Cardiac fibroblast (primary cell): Measurements from ENCODE around the gene DNAJB14.
A peak's percentile ranks its signal among the peaks of the same experiment; 100 is the strongest.
"Not testable (repeated sequence)": the region's sequence is repeated elsewhere in the genome, so short reads cannot be mapped to it uniquely, and the experiment has no call there.

Experiments used
- DNase-seq, 2 donors: peaks; one replicate each; pipeline versions ENCODE4 v3.0.0 to v3.0.0-alpha.2; 2010; ENCODE audit warnings: low read depth in 2 of 2
- H3K4me3 ChIP-seq, 2 donors: replicated peaks in 1 of 2; 1 replicate in 1 of 2; 2 replicates in 1 of 2; pipeline ENCODE4 v1.5.1; 2011; ENCODE audit warnings: low read depth in 2 of 2, low read length in 2 of 2, mild to moderate bottlenecking in 2 of 2, moderate library complexity in 1 of 2
- CTCF ChIP-seq: IDR thresholded peaks from one replicate; pipeline ENCODE4 v1.5.1; 2011; ENCODE audit warnings: low read depth, mild to moderate bottlenecking, low read length, inconsistent platforms

The DNAJB14 gene

DNA sequence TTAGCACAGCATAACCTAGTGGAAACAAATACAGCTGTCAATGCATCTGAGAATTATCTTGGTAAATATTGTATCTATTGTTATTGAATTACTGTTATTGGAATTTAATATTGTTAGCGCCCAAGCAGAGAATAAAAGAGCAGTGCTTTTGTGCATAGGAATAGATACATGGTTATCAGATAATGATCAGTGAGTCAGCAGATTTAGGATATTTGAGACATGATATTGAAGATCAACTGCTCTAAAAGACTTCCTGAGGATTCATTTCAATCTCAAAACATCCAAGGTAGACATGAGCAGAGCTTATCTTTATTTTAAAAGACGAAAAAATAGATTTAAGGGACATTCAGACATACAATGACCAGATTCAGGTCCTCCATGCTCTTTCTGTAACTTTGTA, 14.2 kb upstream of the DNAJB14 start:
- no peak overlapping the region for H3K4me3 ChIP-seq
- TF ChIP-seq CTCF, result no peak
- no peak for DNase-seq

- DNase-seq, H3K4me3 ChIP-seq: not testable (repeated sequence)
These were observed 11.8 kb upstream of the DNAJB14 start for GRCh38 chr4:99958207-99958606.

GRCh38 chr4:99950913-99951254, 4.5 kb upstream of the DNAJB14 start:
- no peak for DNase-seq
- H3K4me3 ChIP-seq, result peak overlapping the region; percentile 92 to 94

GRCh38 chr4:99949999-99950912, 3.8 kb upstream of the DNAJB14 start, which contains the start of gene H2AZ1:
H2AZ1 (minus strand) TSS chr4:99950275; CDS start chr4:99950170, 105 bp downstream.
- H3K4me3 ChIP-seq, result peak within 1 kb of the TSS; percentile 92 to 94
- peak; percentile 99 for DNase-seq
- TF ChIP-seq CTCF, result no peak

More at GRCh38 chr4:99950913-99951254, 4.5 kb upstream of the DNAJB14 start:
- no peak for TF ChIP-seq CTCF

DNA sequence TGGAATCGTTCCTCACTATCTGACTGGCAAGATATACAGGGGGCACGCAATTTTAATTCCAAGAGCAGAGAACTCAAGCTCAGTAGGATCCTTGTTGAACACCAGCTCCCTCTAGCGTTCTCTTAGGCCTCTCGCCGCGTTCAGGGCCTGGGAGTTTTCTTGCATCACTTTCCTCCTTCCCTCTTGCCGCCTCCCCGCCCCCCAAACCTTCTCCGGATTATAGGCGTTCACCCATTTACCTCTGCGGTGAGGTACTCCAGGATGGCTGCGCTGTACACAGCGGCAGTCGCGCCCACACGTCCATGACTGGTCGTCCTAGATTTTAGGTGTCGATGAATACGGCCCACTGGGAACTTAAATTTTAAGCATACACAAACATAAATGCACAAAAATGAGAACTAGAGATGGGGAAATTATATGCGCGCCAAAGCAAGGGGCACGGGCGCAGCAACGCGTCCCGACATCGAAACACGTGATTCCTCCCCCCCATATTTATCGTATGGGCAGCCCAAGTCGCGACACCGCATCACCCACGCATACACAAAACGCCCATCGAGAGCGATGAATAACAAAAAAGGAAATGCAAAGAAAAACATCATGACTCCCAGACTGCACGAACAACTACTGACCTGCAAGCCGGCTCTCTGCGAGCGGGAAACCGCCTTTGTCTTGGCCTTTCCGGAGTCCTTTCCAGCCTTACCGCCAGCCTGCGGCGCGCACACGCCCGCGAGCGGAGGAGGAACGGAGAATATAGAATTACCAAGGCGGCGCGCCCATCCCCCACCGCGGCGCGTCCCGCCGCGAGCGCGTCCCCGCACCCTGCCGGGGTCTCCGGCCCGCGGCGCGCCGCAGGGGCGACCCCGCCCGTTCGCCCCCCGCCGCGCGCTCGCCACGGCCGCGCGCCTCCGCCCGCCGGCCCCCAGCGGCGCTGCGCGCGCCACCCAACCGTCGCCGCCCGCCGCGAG, 2.9 kb upstream of the DNAJB14 start:
- peak; percentile 95 to 97 for DNase-seq
- H3K4me3 ChIP-seq, result peak overlapping the region; percentile 92 to 94
- TF ChIP-seq CTCF, result peak; percentile 91

DNA sequence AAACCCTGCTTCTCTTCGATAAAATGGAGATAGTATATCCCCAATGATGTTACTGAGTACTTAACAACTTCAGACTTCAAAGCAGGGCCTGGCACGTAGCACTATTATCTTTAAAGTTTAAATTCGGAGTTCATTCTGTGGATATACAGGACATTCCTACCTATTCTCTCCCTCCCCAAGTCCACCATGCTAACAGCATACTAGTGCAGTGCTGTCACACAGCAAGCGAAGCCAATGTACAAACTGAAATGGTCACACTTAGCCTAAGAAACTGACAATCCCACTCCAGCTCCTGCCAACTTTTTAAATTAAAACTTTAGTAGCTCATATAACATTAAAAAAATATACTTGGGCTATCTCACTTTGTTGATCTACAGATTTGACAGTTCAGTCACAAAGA, 1.2 kb upstream of the DNAJB14 start:
- peak overlapping the region in 1 of 2 donors; percentile 9 for H3K4me3 ChIP-seq
- no peak for DNase-seq
- no peak for TF ChIP-seq CTCF

- H3K4me3 ChIP-seq, result peak overlapping the region; percentile 61 to 79
- DNase-seq, result no peak
- no peak for TF ChIP-seq CTCF
These were observed 766 bp upstream of the DNAJB14 start for GRCh38 chr4:99947190-99947578.
